LNCAP (cell line): Measurements from ENCODE around the gene SDK1.

Experiments
- CTCF ChIP-seq: fragments of 450-650 bp; IDR thresholded peaks from 2 replicates; pipeline ENCODE4 v1.5.1; 2017; ENCODE audit warnings: mild to moderate bottlenecking

The SDK1 gene

GRCh38 chr7:3280445-3280844 is 20.6 kb upstream of the SDK1 start:
- TF ChIP-seq CTCF = no peak

- no peak for TF ChIP-seq CTCF
Observed at GRCh38 chr7:3280946-3281656, 20.0 kb upstream of the SDK1 start.

GRCh38 chr7:3282457-3282856 is 18.6 kb upstream of the SDK1 start:
- no peak for TF ChIP-seq CTCF

GRCh38 chr7:3283130-3283704 is 17.8 kb upstream of the SDK1 start:
- TF ChIP-seq CTCF = no peak

- no peak for TF ChIP-seq CTCF
Observed at GRCh38 chr7:3285652-3286051, 15.4 kb upstream of the SDK1 start.

- no peak for TF ChIP-seq CTCF
Observed at GRCh38 chr7:3289996-3290395, 11.1 kb upstream of the SDK1 start.

GRCh38 chr7:3292694-3293093 is 8.4 kb upstream of the SDK1 start:
- no peak for TF ChIP-seq CTCF
